ENCODE results near the gene C1orf210.

DNA sequence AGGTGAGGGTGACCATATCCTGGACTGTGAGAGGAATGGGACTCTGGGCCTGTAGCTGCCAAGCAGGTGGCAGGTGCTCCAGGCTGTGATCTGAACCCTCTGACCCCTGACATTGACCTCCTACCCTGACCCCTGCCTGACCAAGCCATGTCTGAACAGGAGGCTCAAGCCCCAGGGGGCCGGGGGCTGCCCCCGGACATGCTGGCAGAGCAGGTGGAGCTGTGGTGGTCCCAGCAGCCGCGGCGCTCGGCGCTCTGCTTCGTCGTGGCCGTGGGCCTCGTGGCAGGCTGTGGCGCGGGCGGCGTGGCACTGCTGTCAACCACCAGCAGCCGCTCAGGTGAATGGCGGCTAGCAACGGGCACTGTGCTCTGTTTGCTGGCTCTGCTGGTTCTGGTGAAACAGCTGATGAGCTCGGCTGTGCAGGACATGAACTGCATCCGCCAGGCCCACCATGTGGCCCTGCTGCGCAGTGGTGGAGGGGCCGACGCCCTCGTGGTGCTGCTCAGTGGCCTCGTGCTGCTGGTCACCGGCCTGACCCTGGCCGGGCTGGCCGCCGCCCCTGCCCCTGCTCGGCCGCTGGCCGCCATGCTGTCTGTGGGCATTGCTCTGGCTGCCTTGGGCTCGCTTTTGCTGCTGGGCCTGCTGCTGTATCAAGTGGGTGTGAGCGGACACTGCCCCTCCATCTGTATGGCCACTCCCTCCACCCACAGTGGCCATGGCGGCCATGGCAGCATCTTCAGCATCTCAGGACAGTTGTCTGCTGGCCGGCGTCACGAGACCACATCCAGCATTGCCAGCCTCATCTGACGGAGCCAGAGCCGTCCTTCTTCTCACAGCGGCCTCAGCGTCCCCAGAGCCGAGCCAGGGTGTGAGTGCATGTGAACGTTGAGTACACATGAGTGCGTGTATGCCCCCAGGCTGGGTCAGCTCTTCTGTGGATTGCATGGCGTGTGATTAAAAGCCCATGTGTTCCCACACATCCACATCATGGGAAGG is 12.5 kb downstream of the C1orf210 start:
- no peak for TF ChIP-seq SREBF2 (IDR thresholded peaks at IDR 0.05)
- no peak for TF ChIP-seq CTCF (IDR thresholded peaks at IDR 0.05)
- no peak for TF ChIP-seq ELK1 (IDR thresholded peaks at IDR 0.05; ENCODE audit: low read depth, low read length)
- no peak for TF ChIP-seq RNF2 (IDR thresholded peaks at IDR 0.05; ENCODE audit: borderline replicate concordance, low read depth)
- TF ChIP-seq RFX5 (IDR thresholded peaks at IDR 0.05), result no peak
- no peak for TF ChIP-seq POLR2A (IDR thresholded peaks at IDR 0.05; ENCODE audit: low read length)
- TF ChIP-seq ZSCAN20 (CRISPR knock-in tag; IDR thresholded peaks at IDR 0.05), result no peak
- no peak for TF ChIP-seq MAFK (IDR thresholded peaks at IDR 0.05; ENCODE audit: partially characterized antibody)
- no peak for TF ChIP-seq RAD21 (conservative IDR thresholded peaks at IDR 0.05 in 1 of 2, IDR thresholded peaks at IDR 0.05 in 1 of 2)
